ENCODE data around the gene FABP7.

The FABP7 gene

DNA sequence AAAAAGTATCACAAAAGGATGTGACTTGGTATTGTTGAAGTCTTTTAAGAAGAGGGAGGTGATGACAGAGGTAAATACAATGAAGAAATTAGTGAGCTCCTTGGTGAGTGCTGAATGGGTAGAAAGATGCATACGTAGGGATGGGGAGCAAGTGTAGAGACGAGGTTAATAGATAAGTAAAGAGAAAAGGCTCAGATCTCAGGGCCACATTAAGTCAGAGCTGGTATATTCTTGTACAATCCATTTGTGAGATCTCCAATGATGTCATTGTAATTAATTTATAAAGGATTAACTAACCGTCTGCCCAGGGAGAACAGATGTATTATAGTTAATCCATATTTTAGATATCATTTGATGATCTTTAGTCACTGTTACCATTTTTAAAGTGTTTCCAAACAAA, 52.9 kb downstream of the FABP7 start:
- TF ChIP-seq, protein P1, sequence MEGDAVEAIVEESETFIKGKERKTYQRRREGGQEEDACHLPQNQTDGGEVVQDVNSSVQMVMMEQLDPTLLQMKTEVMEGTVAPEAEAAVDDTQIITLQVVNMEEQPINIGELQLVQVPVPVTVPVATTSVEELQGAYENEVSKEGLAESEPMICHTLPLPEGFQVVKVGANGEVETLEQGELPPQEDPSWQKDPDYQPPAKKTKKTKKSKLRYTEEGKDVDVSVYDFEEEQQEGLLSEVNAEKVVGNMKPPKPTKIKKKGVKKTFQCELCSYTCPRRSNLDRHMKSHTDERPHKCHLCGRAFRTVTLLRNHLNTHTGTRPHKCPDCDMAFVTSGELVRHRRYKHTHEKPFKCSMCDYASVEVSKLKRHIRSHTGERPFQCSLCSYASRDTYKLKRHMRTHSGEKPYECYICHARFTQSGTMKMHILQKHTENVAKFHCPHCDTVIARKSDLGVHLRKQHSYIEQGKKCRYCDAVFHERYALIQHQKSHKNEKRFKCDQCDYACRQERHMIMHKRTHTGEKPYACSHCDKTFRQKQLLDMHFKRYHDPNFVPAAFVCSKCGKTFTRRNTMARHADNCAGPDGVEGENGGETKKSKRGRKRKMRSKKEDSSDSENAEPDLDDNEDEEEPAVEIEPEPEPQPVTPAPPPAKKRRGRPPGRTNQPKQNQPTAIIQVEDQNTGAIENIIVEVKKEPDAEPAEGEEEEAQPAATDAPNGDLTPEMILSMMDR (IDR thresholded peaks at IDR 0.05; ENCODE audit: borderline replicate concordance, insufficient read depth, low read depth, low read length): no peak
- H3K4me3 ChIP-seq (ENCODE audit: low read depth, low read length): no peak overlapping the region

DNA sequence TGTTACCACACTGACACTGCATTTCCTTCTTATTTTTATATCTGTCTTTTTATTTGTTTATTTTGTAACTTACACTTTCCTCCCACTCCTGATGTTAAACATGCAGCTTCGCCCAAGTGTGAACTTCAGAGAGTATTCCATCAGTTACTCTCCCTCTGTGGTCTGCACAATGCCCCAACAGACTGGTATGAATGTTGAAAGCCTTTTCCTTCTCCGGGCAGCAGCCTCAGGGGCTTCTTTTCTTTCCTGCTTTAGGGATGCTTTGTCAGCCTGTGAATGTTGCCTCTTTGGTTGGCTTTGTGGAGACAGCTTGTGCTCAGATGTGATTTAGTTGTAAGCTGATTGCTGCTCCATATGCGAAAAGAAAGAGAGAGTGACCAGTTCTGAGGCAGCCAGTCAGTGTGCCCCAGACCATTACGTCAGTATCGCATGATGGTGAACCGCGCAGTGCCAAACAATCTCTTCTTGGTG, 53.5 kb downstream of the FABP7 start:
- TF ChIP-seq, protein P1 (IDR thresholded peaks at IDR 0.05; ENCODE audit: borderline replicate concordance, insufficient read depth, low read depth, low read length): no peak

More for the DNA sequence above, 53.5 kb downstream of the FABP7 start:
- no peak overlapping the region for H3K4me3 ChIP-seq (ENCODE audit: low read depth, low read length)
